COLO829 (cell line): ENCODE data around the gene PRKN.
"Not testable (repeated sequence)": the region's sequence is repeated elsewhere in the genome, so short reads cannot be mapped to it uniquely, and the experiment has no call there.

Experiments
- DNase-seq: peaks from one replicate; pipeline ENCODE4 v3.0.0; 2012; ENCODE audit warnings: low spot score

The PRKN gene

DNA sequence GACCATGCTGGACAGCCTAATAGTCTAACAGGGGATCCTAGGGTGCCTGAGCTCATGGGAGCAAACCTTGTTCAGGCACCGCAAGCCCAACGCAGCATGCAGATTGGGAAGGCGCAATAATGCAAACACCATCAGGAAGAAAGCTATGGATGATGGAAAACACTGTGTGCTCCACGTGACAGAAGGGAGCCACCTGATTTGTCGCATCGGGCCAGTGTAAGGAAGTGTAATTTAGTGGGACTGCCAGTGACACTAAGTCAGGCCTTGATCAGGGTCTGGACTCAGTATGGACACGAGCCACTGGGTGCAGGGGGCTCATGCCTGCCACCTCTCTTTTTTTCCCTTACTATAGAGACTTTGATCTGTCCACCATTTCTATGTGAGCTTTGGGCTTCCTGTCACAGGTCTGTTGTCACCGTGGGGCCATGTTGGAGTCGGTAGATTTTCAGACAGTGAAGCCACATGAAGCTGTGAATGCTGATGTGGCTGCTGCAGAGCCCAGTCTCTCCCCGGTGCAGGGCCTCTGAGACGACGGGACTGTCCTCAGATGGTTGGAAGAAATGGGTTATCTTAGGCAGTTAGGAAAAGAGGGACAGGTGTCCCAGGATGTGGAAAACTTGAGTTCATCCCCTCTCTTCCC is 1379.5 kb downstream of the PRKN start:
- DNase-seq: no peak

- DNase-seq: no peak
These were observed 1380.4 kb downstream of the PRKN start for GRCh38 chr6:161347125-161347524.

DNA sequence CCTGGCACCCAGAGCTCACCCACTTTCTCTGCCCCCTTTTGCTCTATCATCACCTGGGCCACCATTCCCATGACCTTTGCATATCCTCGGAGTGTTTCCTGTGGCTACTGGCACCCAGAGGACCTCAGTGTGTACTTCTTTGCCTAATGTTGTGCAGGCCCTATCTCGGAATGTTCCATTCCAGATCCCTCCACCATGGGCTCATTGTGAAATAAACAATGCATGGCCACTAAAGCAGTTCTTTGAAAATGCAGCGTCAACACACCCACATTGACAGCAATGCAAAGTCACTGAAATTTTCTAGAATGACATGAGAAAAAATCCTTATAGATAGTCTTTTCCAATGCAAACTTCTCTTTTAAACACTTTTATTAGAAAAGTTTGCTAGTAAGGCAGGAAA is 1380.8 kb downstream of the PRKN start:
- no peak for DNase-seq

GRCh38 chr6:161344626-161345025 is 1382.9 kb downstream of the PRKN start:
- DNase-seq: no peak

GRCh38 chr6:161342039-161342438 is 1385.5 kb downstream of the PRKN start:
- DNase-seq: no peak

DNA sequence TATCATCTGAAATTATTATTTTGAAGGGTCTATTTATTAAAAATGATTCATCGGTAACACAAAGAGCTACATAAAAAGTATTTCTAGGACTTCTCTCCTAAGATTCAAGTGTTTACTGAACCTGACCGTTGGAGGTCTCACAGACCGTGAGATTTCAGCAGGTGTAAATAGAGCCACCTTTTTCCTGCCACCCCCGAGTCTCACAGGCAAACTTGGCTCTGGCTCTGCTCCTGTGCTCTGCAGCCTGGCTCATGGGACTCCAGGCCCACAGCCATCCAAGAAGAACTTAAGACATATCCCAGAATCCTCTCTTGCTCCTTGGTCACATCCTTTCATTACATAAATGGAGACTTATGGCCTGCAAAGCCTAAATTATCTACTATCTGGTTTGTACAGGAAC is 1385.9 kb downstream of the PRKN start:
- no peak for DNase-seq

GRCh38 chr6:161338015-161338414 is 1389.6 kb downstream of the PRKN start:
- DNase-seq: no peak

GRCh38 chr6:161336479-161336878 is 1391.1 kb downstream of the PRKN start:
- DNase-seq: no peak

- no peak for DNase-seq
These were observed 1394.2 kb downstream of the PRKN start for GRCh38 chr6:161333410-161333809.

GRCh38 chr6:161331402-161332081 is 1396.0 kb downstream of the PRKN start:
- DNase-seq: not testable (repeated sequence)

GRCh38 chr6:161327360-161327953 is 1400.1 kb downstream of the PRKN start:
- no peak for DNase-seq

GRCh38 chr6:161319231-161319630 is 1408.3 kb downstream of the PRKN start:
- DNase-seq: peak; percentile 24

DNA sequence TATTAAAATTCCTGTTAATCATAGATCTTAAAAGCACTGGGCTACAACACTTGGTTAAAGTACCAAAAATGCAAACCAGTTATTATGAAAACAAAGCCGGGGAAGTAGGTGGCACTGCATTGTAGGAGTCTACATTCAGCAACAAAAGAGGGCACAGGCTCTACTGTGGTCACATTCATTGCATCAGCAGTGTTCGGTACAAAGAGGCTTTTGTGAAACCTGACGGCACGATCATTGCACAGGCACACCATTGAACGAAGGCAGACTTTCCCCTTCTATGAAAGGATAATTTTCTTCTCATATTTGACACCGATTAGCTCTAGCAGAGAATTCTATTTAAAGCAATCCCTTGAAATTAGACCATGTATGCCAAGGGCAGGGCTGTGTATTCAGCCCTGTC is 1409.1 kb downstream of the PRKN start:
- peak; percentile 86 for DNase-seq

GRCh38 chr6:161316531-161316930 is 1411.0 kb downstream of the PRKN start:
- DNase-seq: no peak

DNA sequence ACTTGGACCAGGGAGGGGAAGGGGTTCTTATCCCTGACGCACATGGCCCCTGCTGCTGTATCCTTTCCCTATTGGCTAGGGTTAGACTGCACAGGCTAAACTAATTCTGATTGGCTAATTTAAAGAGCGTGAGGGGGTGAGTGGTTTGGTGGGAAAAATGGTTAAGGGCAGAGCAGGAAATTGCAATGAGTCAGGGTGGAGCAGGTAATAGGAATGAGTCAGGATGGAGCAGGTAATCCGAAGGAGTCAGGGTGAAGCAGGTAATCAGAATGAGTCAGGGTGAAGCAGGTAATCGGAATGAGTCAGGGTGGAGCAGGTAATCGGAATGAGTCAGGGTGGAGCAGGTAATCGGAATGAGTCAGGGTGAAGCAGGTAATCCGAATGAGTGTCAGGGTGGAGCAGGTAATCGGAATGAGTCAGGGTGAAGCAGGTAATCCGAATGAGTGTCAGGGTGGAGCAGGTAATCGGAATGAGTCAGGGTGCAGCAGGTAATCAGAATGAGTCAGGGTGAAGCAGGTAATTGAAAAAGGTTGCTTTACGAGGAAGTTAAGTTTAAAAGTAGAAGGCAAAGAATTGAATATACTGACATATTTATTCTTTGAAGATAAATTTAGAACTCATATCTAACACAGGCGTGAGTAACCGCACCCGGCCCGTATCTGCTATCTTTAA is 1412.2 kb downstream of the PRKN start:
- not testable (repeated sequence) for DNase-seq

DNA sequence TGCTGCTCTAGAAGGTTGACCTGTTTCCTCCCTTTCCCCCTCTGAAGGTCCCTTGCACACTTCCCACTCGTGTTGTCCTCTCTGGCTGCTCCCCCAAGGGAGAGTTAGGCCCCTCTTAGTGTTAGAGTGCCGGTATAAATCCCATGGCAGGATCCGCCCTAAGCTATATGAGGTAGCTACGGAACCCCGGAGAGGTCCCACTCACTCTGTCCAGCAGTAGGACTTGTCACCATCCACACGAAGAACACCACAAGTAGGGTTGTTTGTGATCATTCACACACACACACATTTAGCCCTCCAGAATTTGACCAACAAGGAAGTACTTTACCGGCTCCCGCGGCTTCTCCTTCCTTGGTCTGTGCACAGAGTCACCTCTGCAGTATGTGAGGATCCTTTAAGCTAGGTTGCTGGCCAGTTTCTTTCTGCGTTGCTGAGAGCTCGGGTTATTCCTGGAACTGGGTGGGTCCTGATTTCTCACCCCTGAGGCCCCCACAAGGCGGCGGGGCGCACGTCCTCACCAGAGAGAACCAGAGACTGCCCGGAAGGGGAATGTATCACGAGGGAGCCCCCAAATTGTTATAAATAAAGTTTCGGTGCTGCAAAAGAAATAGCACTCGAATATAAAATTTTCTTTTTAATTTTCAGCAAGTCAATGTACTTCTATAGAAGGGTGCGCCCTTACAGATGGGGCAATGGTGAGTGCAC is 1412.9 kb downstream of the PRKN start:
- not testable (repeated sequence) for DNase-seq

DNA sequence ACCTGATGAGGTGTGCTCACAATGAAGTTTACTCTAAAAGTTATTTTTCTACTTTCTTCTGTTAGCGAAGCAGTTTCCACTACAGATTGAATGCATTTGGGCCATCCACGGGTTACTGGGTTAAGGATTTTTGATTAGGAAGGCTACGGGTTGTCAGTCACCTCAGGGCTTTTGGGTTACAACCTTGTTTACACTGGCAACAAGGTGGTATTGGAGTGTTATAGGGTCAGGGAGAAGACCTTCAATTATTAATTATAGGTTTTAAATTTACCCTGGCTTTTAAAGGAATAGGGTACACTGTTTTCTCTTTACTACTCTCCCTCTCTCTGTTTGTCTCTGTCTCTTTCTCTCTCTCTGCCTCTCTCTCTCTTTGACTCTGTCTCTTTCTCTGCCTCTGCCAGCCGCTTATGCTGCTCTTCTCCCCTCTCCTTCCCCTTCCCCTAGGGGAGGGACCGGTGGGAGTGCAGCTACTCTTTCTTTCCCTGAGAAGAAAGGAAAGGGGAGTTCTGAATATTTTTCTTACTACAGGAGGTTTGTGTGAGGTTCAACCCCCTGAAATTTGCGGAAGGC is 1413.5 kb downstream of the PRKN start:
- DNase-seq: no peak

GRCh38 chr6:161313475-161313874 is 1414.1 kb downstream of the PRKN start:
- not testable (repeated sequence) for DNase-seq

DNA sequence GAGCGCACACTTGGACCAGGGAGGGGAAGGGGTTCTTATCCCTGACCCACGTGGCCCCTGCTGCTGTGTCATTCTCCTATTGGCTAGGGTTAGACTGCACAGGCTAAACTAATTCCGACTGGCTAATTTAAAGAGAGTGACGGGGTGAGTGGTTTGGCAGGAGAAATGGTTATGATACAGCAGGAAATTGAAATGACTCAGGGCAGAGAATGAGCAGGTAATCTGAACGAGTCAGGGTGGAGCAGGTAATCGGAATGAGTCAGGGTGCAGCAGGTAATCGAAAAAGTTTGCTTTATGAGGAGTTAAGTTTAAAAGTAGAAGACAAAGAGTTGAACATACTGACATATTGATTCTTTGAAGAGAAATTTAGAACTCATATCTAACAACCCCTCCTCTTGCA is 1417.8 kb downstream of the PRKN start:
- DNase-seq: not testable (repeated sequence)

DNA sequence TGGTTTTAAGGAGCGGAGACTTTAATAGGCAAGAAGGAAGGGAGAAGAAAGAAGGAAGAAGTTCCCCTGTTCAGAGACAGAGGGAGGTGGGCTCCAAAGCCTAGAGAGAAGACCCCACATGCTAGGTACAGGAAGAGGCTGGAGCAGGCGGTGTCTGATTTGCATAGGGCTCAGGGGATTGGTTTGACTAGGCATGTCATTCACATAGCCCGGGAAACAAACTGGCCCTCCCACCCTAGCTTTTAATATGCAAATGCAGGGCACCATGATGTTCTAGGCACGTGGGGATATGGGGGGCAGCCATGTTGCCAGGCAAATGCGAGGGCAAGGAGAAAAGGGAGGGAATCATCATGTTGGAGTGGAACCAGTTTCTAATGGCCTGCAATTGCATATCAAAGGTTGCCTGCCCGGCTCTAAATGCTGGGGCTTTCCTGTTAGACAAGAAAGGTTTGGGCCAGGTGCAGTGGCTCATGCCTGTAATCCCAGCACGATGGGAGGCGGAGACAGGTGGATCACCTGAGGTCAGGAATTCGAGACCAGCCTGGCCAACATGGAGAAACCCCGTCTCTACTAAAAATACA is 1419.4 kb downstream of the PRKN start:
- DNase-seq: no peak

DNA sequence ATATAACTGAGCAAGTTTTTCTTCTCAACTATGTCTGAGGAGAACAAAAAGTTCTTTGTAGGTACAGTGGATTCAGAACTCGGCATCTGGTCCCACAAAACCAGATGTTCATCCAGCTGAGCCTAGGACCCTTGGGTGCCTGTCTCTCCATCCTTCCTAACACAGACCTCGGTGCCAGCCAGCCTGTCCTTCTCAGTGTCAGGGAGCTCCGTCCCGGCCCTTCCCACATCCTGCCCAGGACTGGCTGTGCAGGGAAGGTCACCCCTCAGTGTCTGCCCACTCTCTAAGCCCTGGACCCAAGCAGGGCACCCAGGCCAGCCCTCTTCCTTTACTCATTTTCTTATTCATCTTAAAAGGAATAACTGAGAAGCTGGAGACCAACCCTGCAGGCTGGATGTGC is 1421.7 kb downstream of the PRKN start:
- DNase-seq: no peak
